Endothelial cell of umbilical vein (primary cell): ENCODE measurements around the gene TOP2A. TPM values are rescaled to one million over a fixed set of nuclear protein-coding genes. Genes with fewer than 3 reads are reported as not detected.

Experiments used
- BruUV-seq: library from RNA; stranded (reverse); fragments of 400-500 nt; replicated peaks from 2 replicates; lab custom pipeline; 2021; lab: Mats Ljungman, UMichigan
- CTCF ChIA-PET: fragments of 300-600, 350-600 bp; sonication (Branson Sonifier 250); formaldehyde crosslinking; loops from one replicate; lab custom pipeline; 2021; ENCODE audit warnings: antibody characterized with exemption, inconsistent platforms; lab: Charles Lee
- POLR2A ChIA-PET: fragments of 300-600, 350-600 bp; sonication (Branson Sonifier 250); formaldehyde crosslinking; loops from one replicate; lab custom pipeline; 2021; ENCODE audit warnings: antibody characterized with exemption, inconsistent platforms; lab: Charles Lee
- DNase-seq: peaks from one replicate; pipeline ENCODE4 v3.0.0-alpha.2; 2011; ENCODE audit warnings: low read depth, low spot score
- FAIRE-seq: peaks from 2 replicates; lab custom pipeline; 2011; peaks lifted over from hg19 to GRCh38; lab: Jason Lieb, UNC
- H2AFZ ChIP-seq: 2 replicates; pipeline ENCODE4 v1.6.0; 2012; ENCODE audit warnings: low read depth, low read length, control low read depth, inconsistent platforms
- H3K27ac ChIP-seq: 2 replicates; pipeline ENCODE4 v1.5.1; 2011; ENCODE audit warnings: low read depth, mild to moderate bottlenecking, control low read depth, low read length, moderate library complexity; ENCODE audit not compliant: insufficient read depth
- H3K27me3 ChIP-seq, 2 experiments: 2 replicates each; pipeline versions ENCODE4 v1.6.0 to v1.6.1; 2011; ENCODE audit warnings: low read length in 2 of 2, mixed read lengths in 1 of 2; ENCODE audit not compliant: control insufficient read depth in 2 of 2, insufficient read depth in 2 of 2
- H3K36me3 ChIP-seq, 2 experiments: 2 replicates in 1 of 2; 3 replicates in 1 of 2; pipeline ENCODE4 v1.5.1; 2011; ENCODE audit warnings: low read length in 2 of 2, mild to moderate bottlenecking in 1 of 2, moderate library complexity in 1 of 2; ENCODE audit not compliant: control insufficient read depth in 2 of 2, insufficient read depth in 2 of 2; ENCODE audit errors: extremely low read depth in 1 of 2
- H3K4me1 ChIP-seq: 3 replicates; pipeline ENCODE4 v1.5.1; 2011; ENCODE audit warnings: mild to moderate bottlenecking, low read length; ENCODE audit not compliant: control insufficient read depth, insufficient read depth; ENCODE audit errors: extremely low read depth
- H3K4me2 ChIP-seq: 2 replicates; pipeline ENCODE4 v1.6.1; 2011; ENCODE audit warnings: low read length, control low read depth, mixed read lengths; ENCODE audit not compliant: insufficient read depth
- H3K4me3 ChIP-seq, 3 experiments: fragments of 200-600 bp in 1 of 3; sonication (generic), shearing (Covaris generic) in 1 of 3; replicated peaks in 1 of 3; 2 replicates each; pipeline ENCODE4 v1.5.1; 2011 to 2016; ENCODE audit warnings: control low read depth in 3 of 3, low read length in 3 of 3, mild to moderate bottlenecking in 2 of 3, inconsistent platforms in 1 of 3, low read depth in 1 of 3, moderate library complexity in 1 of 3; ENCODE audit not compliant: insufficient read depth in 1 of 3
- H3K79me2 ChIP-seq: 2 replicates; pipeline ENCODE4 v1.6.0; 2012; ENCODE audit warnings: low read length, inconsistent platforms; ENCODE audit not compliant: control insufficient read depth, insufficient read depth
- H3K9ac ChIP-seq: replicated peaks from 2 replicates; pipeline ENCODE3; 2011; ENCODE audit warnings: low read length, control low read depth; ENCODE audit not compliant: insufficient read depth; ENCODE audit errors: extremely low read depth
- H3K9me1 ChIP-seq: replicated peaks from 3 replicates; pipeline ENCODE4 v1.6.0; 2011; ENCODE audit warnings: mild to moderate bottlenecking, low read length; ENCODE audit not compliant: control insufficient read depth, insufficient read depth; ENCODE audit errors: extremely low read depth
- H3K9me3 ChIP-seq: replicated peaks from 2 replicates; pipeline ENCODE4 v1.5.1; 2012; ENCODE audit warnings: low read length, inconsistent platforms; ENCODE audit not compliant: control insufficient read depth, insufficient read depth
- H4K20me1 ChIP-seq: replicated peaks from 2 replicates; pipeline ENCODE3; 2011; ENCODE audit warnings: mild to moderate bottlenecking, low read length; ENCODE audit not compliant: control insufficient read depth, insufficient read depth; ENCODE audit errors: extremely low read depth
- EZH2 ChIP-seq: IDR thresholded peaks from 2 replicates; pipeline ENCODE4 v1.6.1; 2012; ENCODE audit warnings: borderline replicate concordance, low read depth, mild to moderate bottlenecking, moderate library complexity, low read length, inconsistent platforms; ENCODE audit not compliant: severe bottlenecking
- FOS ChIP-seq: IDR thresholded peaks from 2 replicates; pipeline ENCODE4 v1.6.1; 2011; ENCODE audit warnings: mild to moderate bottlenecking, low read length, moderate library complexity, borderline replicate concordance; ENCODE audit not compliant: insufficient read depth
- GATA2 ChIP-seq: IDR thresholded peaks from 2 replicates; pipeline ENCODE4 v1.7.0; 2011; ENCODE audit warnings: low read depth, mild to moderate bottlenecking, moderate library complexity, mixed read lengths, low read length; ENCODE audit not compliant: insufficient read length, insufficient read depth
- JUN ChIP-seq: IDR thresholded peaks from 2 replicates; pipeline ENCODE4 v1.6.1; 2011; ENCODE audit warnings: borderline replicate concordance, low read depth; ENCODE audit not compliant: insufficient read length, insufficient read depth
- MYC ChIP-seq: IDR thresholded peaks from one replicate; pipeline ENCODE4 v1.6.1; 2011; ENCODE audit warnings: mild to moderate bottlenecking, low read depth, low read length
- POLR2A ChIP-seq: IDR thresholded peaks from 2 replicates; pipeline ENCODE4 v1.6.1; 2012; ENCODE audit warnings: low read depth, mild to moderate bottlenecking, control low read depth, low read length
- POLR2AphosphoS5 ChIP-seq: IDR thresholded peaks from 2 replicates; pipeline ENCODE4 v1.6.1; 2012; ENCODE audit warnings: low read depth, mild to moderate bottlenecking, control low read depth, low read length, moderate library complexity; ENCODE audit not compliant: insufficient read depth
- dilution Hi-C: fragments of 300-500 bp; cut with MboI; formaldehyde crosslinking; loops from one replicate; pipeline ENCODE4 v1.15.0; 2019; ENCODE audit warnings: low sequenced_read_pairs; ENCODE audit not compliant: extremely low pct_ligation_motif_present
- intact Hi-C: fragments of 100-400 bp; cut with micrococcal nuclease; formaldehyde crosslinking; loops from one replicate; pipeline ENCODE4 v1.10.0; 2022
- polyA plus RNA-seq, 4 experiments: library from polyadenylated mRNA; depleted of rRNA in 3 of 4; stranded (reverse) in 3 of 4; unstranded in 1 of 4; fragments of >200 nt; gene quantifications; 2 replicates each; pipeline versions ENCODE4 v1.2.1 to v1.2.3, GENCODE V29; 2011 to 2012; ENCODE audit warnings: missing spikeins in 1 of 4
- total RNA-seq: library from RNA; stranded (reverse); gene quantifications from 2 replicates; pipeline ENCODE4 v1.2.3, GENCODE V29; 2021
- TF ChIP-seq, protein P1 (sequence below), 2 donors: IDR thresholded peaks; 1 replicate in 1 of 2; 2 replicates in 1 of 2; pipeline ENCODE4 v1.5.1; 2011; ENCODE audit warnings: low read length in 2 of 2, mild to moderate bottlenecking in 2 of 2, moderate library complexity in 2 of 2, control low read depth in 1 of 2, inconsistent platforms in 1 of 2, low read depth in 1 of 2; ENCODE audit not compliant: insufficient read depth in 1 of 2; ENCODE audit errors: extremely low read depth in 1 of 2
- TF ChIP-seq, protein P2 (sequence below): IDR thresholded peaks from 2 replicates; pipeline ENCODE4 v1.6.1; 2011; ENCODE audit not compliant: insufficient read depth, insufficient read length

TOP2A gene
- total and polyA plus RNA-seq, 2 donors (not counting 3 experiments of a cell fraction or from before 2014, with no cell fraction given) = 31.3 to 160 TPM

DNA sequence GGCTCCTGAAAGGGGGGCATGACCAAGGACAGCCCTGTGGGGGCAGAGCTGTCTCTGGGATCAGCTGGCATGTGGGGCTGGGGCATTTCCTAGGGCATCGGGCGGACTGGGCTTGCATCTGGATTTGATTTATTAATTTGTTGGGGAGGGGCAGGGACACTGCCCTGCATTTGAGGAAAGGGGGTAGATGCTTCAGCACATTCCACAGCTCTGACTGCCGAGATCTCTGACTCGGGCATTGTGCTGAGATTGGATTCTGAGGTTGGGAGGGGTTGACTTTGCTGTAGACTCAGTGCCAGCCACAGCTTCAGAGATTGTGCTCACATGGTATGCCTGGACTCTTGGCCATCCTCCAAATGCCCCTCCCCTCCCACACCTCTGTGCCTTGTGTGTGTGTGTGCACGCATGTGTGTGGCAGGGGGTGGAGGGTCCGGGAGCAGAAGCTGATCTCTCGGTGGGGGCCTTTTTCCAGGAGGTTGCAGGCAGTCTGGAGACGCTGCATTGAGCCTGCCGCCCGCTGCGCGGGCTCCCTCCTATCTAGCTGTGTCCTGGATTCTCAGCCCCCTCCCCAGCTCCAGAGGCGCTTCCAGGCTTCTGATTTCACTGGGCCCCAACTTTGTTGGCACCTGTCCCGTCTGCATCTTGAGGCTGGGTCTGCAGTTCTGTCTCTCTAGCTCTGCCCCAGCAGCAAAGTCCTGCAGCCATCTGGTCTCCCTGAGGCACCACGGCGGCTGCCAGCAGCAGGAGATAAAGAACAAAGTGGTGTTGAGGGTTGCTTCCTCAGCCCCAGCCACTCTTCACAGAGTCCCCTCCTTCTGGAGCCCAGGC lies 40.5 kb upstream of the TOP2A start:
- no peak overlapping the region for H3K4me2 ChIP-seq
- no peak for FAIRE-seq
- TF ChIP-seq POLR2A (no peak), MYC (no peak), FOS (no peak), POLR2AphosphoS5 (no peak), JUN (no peak), EZH2 (no peak), GATA2 (no peak)
- TF ChIP-seq, protein P1, sequence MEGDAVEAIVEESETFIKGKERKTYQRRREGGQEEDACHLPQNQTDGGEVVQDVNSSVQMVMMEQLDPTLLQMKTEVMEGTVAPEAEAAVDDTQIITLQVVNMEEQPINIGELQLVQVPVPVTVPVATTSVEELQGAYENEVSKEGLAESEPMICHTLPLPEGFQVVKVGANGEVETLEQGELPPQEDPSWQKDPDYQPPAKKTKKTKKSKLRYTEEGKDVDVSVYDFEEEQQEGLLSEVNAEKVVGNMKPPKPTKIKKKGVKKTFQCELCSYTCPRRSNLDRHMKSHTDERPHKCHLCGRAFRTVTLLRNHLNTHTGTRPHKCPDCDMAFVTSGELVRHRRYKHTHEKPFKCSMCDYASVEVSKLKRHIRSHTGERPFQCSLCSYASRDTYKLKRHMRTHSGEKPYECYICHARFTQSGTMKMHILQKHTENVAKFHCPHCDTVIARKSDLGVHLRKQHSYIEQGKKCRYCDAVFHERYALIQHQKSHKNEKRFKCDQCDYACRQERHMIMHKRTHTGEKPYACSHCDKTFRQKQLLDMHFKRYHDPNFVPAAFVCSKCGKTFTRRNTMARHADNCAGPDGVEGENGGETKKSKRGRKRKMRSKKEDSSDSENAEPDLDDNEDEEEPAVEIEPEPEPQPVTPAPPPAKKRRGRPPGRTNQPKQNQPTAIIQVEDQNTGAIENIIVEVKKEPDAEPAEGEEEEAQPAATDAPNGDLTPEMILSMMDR (IDR thresholded peaks at IDR 0.05; ENCODE audit: extremely low read depth in 1 of 2, insufficient read depth in 1 of 2, low read depth in 1 of 2, low read length in 2 of 2) = no peak
- TF ChIP-seq, protein P2, sequence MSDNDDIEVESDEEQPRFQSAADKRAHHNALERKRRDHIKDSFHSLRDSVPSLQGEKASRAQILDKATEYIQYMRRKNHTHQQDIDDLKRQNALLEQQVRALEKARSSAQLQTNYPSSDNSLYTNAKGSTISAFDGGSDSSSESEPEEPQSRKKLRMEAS = no peak
- no peaks in the 10 kb centered on the region for H3K27me3 ChIP-seq
- no peaks in the 10 kb centered on the region for H3K9me3 ChIP-seq
- no peak for DNase-seq
- H3K9ac ChIP-seq = no peak overlapping the region
- no peak overlapping the region for H3K4me3 ChIP-seq
- no peak overlapping the region for H2AFZ ChIP-seq
- ChIA-PET POLR2A (no interaction called here), CTCF (interaction anchor here (1.6 to 4.5 kb wide), 2 partner anchors 18 to 102 kb away, joined by 3 to 31 read pairs; no protein-coding TSS in a partner anchor)
- intact Hi-C loops = no loop called here
- H3K27ac ChIP-seq = no peak overlapping the region
- peaks cover 20 to 54% of the 10 kb centered on the region in 2 experiments for H3K36me3 ChIP-seq
- H3K9me1 ChIP-seq = no peaks in the 10 kb centered on the region
- dilution Hi-C loops = no loop called here
- H3K79me2 ChIP-seq = no peaks in the 10 kb centered on the region
- no peaks in the 10 kb centered on the region for H3K4me1 ChIP-seq
- H4K20me1 ChIP-seq = no peaks in the 10 kb centered on the region
- BruUV-seq = no TSS peak
